KBM-7 (cell line): Measurements from ENCODE around the gene FYCO1.
"Not testable (repeated sequence)": the region's sequence is repeated elsewhere in the genome, so short reads cannot be mapped to it uniquely, and the experiment has no call there.

Source experiments
- DNase-seq: peaks from one replicate; pipeline ENCODE4 v3.0.0-alpha.2; 2015
- in situ Hi-C: fragments of 300-500 bp; cut with MboI; formaldehyde crosslinking; loops from 2 replicates; pipeline ENCODE4 v1.14.3; 2020; ENCODE audit warnings: low sequenced_read_pairs, low pct_unique_long_range_greater_than_20kb, mixed read lengths

Gene FYCO1

GRCh38 chr3:45995236-45996192 lies at the start of gene FYCO1:
FYCO1 (minus strand) TSS chr3:45995824; CDS start chr3:45984910, 10,914 bp downstream.
- peak; percentile 89 for DNase-seq
- in situ Hi-C loops, result no loop called here

GRCh38 chr3:46038916-46039315 lies 43.3 kb upstream of the FYCO1 start:
- no peak for DNase-seq
- in situ Hi-C loops, result no loop called here

GRCh38 chr3:46038071-46038470 lies 42.4 kb upstream of the FYCO1 start:
- in situ Hi-C loops, DNase-seq: not testable (repeated sequence)

GRCh38 chr3:46036191-46036590 lies 40.6 kb upstream of the FYCO1 start:
- DNase-seq, result no peak
- in situ Hi-C loops, result no loop called here

GRCh38 chr3:46031747-46032146 lies 36.1 kb upstream of the FYCO1 start:
- DNase-seq, result no peak
- in situ Hi-C loops, result no loop called here

DNA sequence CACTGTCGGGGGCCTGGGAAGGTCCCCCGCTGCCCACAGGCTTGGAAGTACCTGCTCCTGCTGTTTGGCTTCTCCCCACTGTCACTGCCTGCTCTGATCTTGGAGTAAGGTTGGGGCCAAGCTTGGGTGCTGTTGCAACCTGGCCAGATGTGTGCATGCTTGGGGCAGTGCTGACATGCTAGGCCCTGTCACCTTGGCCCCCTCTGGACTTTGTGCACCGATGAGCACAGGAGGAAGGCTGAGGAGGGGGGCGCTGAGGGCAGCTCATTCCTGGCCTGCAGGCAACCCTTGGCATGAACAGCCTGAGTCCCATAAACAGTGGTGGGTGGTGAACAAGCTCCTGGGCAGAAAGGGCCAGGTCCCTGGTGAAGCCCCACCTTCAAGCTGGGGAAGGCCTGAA lies 35.6 kb upstream of the FYCO1 start:
- in situ Hi-C loops, result no loop called here
- DNase-seq, result no peak

DNA sequence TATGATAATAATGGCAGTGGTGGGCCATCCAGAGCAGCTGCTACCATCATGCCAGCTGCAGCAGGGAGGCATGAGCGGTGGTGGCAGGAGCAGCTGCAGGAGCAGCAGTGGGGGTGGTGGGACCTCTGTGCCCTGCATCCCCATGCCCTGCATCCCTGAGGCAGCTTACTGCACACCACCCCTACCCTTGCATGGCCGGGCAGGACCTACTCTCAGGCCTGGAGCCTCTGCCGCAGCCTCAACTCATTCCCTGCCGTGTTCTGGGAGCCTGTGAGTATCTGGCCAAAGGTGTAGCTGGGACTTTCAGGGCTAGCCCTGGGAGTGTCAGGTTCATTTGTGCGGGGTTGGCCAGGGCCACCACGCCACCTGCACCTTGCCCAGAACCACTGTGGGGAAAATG lies 35.0 kb upstream of the FYCO1 start:
- no peak for DNase-seq
- in situ Hi-C loops, result no loop called here

- DNase-seq, result no peak
- in situ Hi-C loops, result no loop called here
These were observed 34.4 kb upstream of the FYCO1 start for GRCh38 chr3:46029953-46030543.

- in situ Hi-C loops, result no loop called here
- peak; percentile 12 for DNase-seq
These were observed 32.2 kb upstream of the FYCO1 start for GRCh38 chr3:46027736-46028397.

GRCh38 chr3:46027021-46027705 lies 31.5 kb upstream of the FYCO1 start, which contains the start of gene XCR1:
XCR1 (minus strand) TSS chr3:46027483; CDS start chr3:46021947, 5,536 bp downstream.
- in situ Hi-C loops, result no loop called here
- no peak for DNase-seq

GRCh38 chr3:46025139-46025538 lies 29.5 kb upstream of the FYCO1 start:
- DNase-seq, result no peak
- in situ Hi-C loops, result no loop called here

GRCh38 chr3:46024131-46024530 lies 28.5 kb upstream of the FYCO1 start:
- DNase-seq, result no peak
- in situ Hi-C loops, result no loop called here

DNA sequence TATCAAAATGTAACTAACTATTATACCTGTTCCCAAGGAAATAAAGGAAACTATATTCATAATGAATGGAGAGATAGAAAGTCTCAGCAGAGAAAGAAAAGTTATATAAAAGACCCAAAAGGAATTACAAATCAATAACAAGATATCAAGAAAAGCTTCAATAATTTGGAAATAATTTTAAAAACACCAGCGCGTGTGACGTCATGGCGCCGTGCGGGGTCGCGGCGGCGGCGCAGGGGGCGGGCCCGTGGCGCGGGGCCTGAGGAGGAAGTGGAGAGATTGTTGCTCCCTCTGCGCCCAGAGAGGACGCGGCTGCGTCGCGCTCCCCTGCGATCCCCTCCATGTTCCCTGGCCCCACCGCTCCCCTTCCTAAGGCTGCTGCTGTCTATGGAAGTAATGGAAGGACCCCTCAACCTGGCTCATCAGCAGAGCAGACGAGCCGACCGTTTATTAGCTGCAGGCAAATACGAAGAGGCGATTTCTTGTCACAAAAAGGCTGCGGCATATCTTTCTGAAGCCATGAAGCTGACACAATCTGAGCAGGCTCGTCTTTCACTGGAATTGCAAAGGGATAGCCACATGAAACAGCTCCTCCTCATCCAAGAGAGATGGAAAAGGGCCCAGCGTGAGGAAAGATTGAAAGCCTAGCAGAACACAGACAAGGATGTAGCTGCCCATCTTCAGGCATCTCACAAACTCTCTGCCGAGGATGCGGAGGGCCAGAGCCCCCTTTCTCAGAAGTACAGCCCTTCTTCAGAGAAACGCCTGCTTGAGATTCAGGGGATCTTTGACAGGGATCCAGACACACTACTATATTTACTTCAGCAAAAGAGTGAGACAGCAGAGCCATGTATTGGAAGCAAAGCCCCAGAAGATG lies 27.5 kb upstream of the FYCO1 start:
- in situ Hi-C loops, result no loop called here
- DNase-seq, result no peak

- in situ Hi-C loops, result no loop called here
- DNase-seq, result no peak
These were observed 25.9 kb upstream of the FYCO1 start for GRCh38 chr3:46021516-46021915.

- no peak for DNase-seq
- in situ Hi-C loops, result no loop called here
These were observed 25.3 kb upstream of the FYCO1 start for GRCh38 chr3:46020766-46021510.

DNA sequence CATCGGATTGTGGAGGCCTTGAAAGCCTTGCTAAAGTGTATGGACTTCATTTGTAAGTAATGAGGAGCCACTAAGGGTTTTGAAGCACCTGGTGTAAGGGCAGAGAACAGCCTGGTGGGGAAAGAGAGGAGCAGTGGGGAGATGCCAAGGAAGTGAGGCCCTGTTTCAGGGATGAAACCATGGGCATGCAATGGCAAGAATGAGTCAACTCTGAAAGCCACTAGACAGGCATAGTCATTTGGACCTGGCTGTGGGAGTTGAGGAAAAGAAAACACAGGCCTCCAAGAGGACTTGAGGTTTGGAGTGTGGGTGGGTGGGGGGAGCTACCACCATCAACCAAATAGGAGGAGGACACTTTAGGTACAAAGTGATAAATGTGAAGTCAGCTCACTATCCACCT lies 24.1 kb upstream of the FYCO1 start:
- no peak for DNase-seq
- in situ Hi-C loops, result no loop called here

GRCh38 chr3:46017720-46018119 lies 22.1 kb upstream of the FYCO1 start:
- DNase-seq, result no peak
- in situ Hi-C loops, result no loop called here
